ENCODE measurements around the gene CERS1.

CERS1 gene

DNA sequence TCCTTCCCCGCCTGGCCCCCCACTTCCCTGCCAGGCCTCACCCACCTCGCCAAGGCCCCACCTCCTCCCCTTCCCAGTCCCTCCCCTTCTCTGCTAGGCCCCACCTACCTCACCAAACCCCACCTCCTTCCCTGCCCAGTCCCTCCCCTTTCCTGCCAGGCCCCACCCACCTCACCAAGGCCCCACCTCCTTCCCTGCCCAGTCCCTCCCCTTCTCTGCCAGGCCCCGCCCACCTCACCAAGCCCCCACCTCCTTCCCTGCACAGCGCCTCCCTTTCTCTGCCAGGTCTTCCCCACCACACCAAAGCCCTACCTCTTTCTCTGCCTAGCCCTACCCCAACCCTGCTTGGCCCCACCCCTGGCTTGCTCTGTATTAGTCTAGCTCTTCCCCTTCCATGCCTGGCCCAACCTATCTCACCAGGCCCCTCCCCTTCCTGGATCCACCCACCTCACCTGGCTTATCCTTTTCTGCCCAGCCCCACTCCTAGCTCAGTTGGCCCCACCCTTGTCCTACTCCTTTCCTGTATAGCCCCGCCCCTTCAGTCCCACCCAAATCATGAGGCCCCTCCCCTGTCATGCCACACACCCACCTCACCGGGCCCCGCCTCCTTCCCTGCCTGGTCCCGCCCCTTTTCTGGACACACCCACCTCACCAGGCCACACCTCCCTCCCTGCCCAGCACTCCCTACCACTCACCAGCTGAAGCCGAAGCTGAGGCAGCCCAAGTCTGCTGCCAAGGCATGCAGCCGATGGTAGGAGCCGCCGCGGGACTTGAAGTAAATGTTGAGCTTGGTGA, 16.2 kb downstream of the CERS1 start:
- no peak for TF ChIP-seq EZH2 (IDR thresholded peaks at IDR 0.05; ENCODE audit: borderline replicate concordance, low read depth, low read length, severe bottlenecking)
- TF ChIP-seq, protein P1, sequence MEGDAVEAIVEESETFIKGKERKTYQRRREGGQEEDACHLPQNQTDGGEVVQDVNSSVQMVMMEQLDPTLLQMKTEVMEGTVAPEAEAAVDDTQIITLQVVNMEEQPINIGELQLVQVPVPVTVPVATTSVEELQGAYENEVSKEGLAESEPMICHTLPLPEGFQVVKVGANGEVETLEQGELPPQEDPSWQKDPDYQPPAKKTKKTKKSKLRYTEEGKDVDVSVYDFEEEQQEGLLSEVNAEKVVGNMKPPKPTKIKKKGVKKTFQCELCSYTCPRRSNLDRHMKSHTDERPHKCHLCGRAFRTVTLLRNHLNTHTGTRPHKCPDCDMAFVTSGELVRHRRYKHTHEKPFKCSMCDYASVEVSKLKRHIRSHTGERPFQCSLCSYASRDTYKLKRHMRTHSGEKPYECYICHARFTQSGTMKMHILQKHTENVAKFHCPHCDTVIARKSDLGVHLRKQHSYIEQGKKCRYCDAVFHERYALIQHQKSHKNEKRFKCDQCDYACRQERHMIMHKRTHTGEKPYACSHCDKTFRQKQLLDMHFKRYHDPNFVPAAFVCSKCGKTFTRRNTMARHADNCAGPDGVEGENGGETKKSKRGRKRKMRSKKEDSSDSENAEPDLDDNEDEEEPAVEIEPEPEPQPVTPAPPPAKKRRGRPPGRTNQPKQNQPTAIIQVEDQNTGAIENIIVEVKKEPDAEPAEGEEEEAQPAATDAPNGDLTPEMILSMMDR (IDR thresholded peaks at IDR 0.05; ENCODE audit: borderline replicate concordance, extremely low read depth, low read length, poor library complexity, severe bottlenecking): no peak
- H3K4me1 ChIP-seq (ENCODE audit: insufficient read depth, low read length): no peaks in the 10 kb centered on the region
- DNase-seq (peak; percentile 60), ATAC-seq (ENCODE audit: insufficient read depth, low read depth) (peak; percentile 65)
- H3K4me2 ChIP-seq (ENCODE audit: insufficient read depth, low read length): no peak overlapping the region
- no peak overlapping the region for H3K9ac ChIP-seq (ENCODE audit: low read depth, low read length)
- H3K4me3 ChIP-seq (ENCODE audit: low read depth in 1 of 2, low read length in 2 of 2): no peak overlapping the region
- H3K79me2 ChIP-seq (ENCODE audit: insufficient read depth, low read length): no peaks in the 10 kb centered on the region
- no peaks in the 10 kb centered on the region for H3K9me3 ChIP-seq (ENCODE audit: insufficient read depth, low read length, severe bottlenecking)
- H4K20me1 ChIP-seq (ENCODE audit: insufficient read depth, low read length): peaks cover 3% of the 10 kb centered on the region; the same call in 1 of the 2 replicates
- H2AFZ ChIP-seq (ENCODE audit: low read depth, low read length): no peak overlapping the region
- no peak overlapping the region for H3K27ac ChIP-seq (ENCODE audit: low read length)
- no peaks in the 10 kb centered on the region for H3K36me3 ChIP-seq (ENCODE audit: insufficient read depth, low read length)
- no peaks in the 10 kb centered on the region for H3K27me3 ChIP-seq (ENCODE audit: insufficient read depth, low read length, poor library complexity)

DNA sequence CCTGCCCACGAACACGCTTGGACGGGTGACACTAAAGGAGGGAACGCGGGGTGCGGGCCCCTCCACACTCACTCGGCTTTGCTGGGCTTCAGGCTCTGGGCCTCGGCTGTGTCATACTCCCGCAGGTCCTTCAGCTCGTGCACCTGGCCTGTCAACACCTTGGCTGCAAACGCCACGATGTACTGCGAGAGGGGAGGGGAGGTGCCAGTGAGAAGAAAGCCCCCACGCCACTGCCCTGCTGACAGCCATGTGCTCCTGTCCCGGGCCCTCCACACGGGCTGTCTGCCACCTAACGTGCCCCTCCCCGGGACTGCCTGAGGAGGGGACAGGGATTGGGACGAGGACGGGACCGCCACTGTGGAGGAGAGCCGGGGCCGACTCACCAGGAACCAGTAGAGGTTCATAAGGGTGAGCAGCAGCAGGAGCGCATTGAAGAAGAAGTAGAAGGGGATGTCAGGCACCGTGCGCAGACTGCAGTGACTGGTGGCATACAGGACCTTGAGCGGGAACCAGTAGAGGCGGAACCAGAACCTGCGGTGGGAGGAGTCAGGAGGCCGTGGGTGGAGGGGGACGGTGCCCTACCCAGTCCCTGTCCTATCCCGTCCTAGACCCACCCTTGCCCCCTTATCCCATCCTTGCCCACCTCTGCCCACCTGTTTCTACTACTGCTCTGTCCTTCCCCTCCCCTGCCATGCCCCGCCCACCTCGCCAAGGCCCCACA, 16.9 kb downstream of the CERS1 start:
- Histone ChIP-seq H3K27ac (ENCODE audit: low read length) (no peak overlapping the region), H3K4me2 (ENCODE audit: insufficient read depth, low read length) (no peak overlapping the region), H3K79me2 (ENCODE audit: insufficient read depth, low read length) (no peaks in the 10 kb centered on the region), H2AFZ (ENCODE audit: low read depth, low read length) (no peak overlapping the region), H3K27me3 (ENCODE audit: insufficient read depth, low read length, poor library complexity) (no peaks in the 10 kb centered on the region), H3K9me3 (ENCODE audit: insufficient read depth, low read length, severe bottlenecking) (no peaks in the 10 kb centered on the region), H3K9ac (ENCODE audit: low read depth, low read length) (no peak overlapping the region), H3K36me3 (ENCODE audit: insufficient read depth, low read length) (no peaks in the 10 kb centered on the region), H3K4me1 (ENCODE audit: insufficient read depth, low read length) (no peaks in the 10 kb centered on the region), H3K4me3 (ENCODE audit: low read depth in 1 of 2, low read length in 2 of 2) (no peak overlapping the region), H4K20me1 (ENCODE audit: insufficient read depth, low read length) (peaks cover 3% of the 10 kb centered on the region; the same call in 1 of the 2 replicates)
- TF ChIP-seq EZH2 (IDR thresholded peaks at IDR 0.05; ENCODE audit: borderline replicate concordance, low read depth, low read length, severe bottlenecking): no peak
- TF ChIP-seq, protein P1 (IDR thresholded peaks at IDR 0.05; ENCODE audit: borderline replicate concordance, extremely low read depth, low read length, poor library complexity, severe bottlenecking): no peak
- DNase-seq (no peak), ATAC-seq (ENCODE audit: insufficient read depth, low read depth) (peak; percentile 25; the same call in 2 of the 3 replicates)

- no peaks in the 10 kb centered on the region for H3K36me3 ChIP-seq (ENCODE audit: insufficient read depth, low read length)
- H3K4me3 ChIP-seq (ENCODE audit: low read depth in 1 of 2, low read length in 2 of 2): no peak overlapping the region
- H3K4me1 ChIP-seq (ENCODE audit: insufficient read depth, low read length): no peaks in the 10 kb centered on the region
- H3K79me2 ChIP-seq (ENCODE audit: insufficient read depth, low read length): no peaks in the 10 kb centered on the region
- no peak for ATAC-seq (ENCODE audit: insufficient read depth, low read depth)
- no peak overlapping the region for H3K9ac ChIP-seq (ENCODE audit: low read depth, low read length)
- TF ChIP-seq, protein P1 (IDR thresholded peaks at IDR 0.05; ENCODE audit: borderline replicate concordance, extremely low read depth, low read length, poor library complexity, severe bottlenecking): no peak
- no peak for TF ChIP-seq EZH2 (IDR thresholded peaks at IDR 0.05; ENCODE audit: borderline replicate concordance, low read depth, low read length, severe bottlenecking)
- no peak overlapping the region for H2AFZ ChIP-seq (ENCODE audit: low read depth, low read length)
- no peak overlapping the region for H3K4me2 ChIP-seq (ENCODE audit: insufficient read depth, low read length)
- H4K20me1 ChIP-seq (ENCODE audit: insufficient read depth, low read length): peaks cover 3% of the 10 kb centered on the region
- H3K27me3 ChIP-seq (ENCODE audit: insufficient read depth, low read length, poor library complexity): no peaks in the 10 kb centered on the region
- H3K27ac ChIP-seq (ENCODE audit: low read length): no peak overlapping the region
- DNase-seq: no peak
- H3K9me3 ChIP-seq (ENCODE audit: insufficient read depth, low read length, severe bottlenecking): no peaks in the 10 kb centered on the region
Observed at GRCh38 chr19:18878058-18878797, 17.7 kb downstream of the CERS1 start.

Measured in DND-41 (cell line).